ENCODE data around the gene SFXN5. TPM values are rescaled to one million over a fixed set of nuclear protein-coding genes. Genes with fewer than 3 reads are reported as not detected.

The SFXN5 gene
- total RNA-seq, 1 experiment from 2014 or later: 23.9 TPM

DNA sequence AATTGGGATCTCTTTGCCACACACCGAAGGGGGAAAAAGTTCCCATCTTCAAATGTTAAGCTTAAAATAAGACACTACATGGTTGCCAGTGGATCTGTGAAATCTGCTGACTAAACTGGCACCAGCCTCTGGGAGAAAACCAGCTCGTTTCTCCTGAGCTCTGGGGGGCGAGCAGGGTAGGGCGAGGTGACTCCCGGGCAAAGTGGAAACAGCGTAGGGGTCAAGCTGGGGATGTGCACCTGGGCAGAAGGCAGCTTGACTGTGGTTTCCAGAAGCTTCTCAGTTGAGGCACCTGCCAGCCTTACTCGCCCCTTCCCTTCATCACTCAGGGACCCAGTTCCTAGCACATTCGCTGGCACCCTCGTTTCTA is 62.8 kb downstream of the SFXN5 start:
- no peak for DNase-seq
- H3K4me3 ChIP-seq (ENCODE audit: insufficient read depth, low read depth, low read length): no peak overlapping the region
- no peaks in the 10 kb centered on the region for H3K36me3 ChIP-seq (replicated peaks; ENCODE audit: control insufficient read depth, insufficient read depth, low read length)
- H3K27me3 ChIP-seq (ENCODE audit: control insufficient read depth, insufficient read depth, low read length): no peaks in the 10 kb centered on the region

DNA sequence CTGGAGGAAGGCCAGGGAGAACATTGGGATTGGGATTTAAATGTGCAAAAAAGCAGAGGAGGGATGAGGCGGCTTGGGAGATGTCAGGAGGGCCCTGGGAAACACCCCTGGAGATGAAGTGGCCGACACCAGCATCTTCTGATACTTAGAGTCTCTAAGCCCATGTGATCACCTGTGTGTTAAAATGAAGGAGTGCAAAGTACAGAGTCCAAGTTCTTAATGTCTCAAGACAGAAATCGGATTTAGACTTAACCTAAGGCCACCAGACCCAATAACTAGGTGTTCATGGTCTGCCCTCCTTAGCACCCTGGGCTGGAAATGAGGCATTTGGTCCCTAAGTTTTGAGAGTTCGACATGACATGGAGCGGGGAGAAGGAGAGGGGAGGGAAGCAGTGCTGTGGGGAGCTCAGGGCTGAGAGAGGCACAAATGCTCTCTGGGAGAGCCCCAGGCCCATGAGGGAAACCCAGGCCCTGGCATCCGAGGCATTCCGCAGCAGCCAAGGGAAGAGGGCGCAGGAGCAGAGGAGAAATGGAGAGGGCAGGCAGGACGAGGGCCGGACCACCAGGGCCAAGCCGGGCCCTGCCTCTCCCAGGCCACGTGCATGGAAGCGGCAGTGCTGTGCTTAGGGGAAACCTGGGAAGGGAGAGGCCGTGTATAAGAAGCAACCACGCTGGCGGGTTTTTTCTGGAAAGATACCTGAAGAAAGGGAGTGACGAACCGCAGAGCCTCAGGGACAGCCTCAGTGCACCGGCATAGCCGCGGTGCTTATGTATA is 63.3 kb downstream of the SFXN5 start:
- Histone ChIP-seq H3K36me3 (replicated peaks; ENCODE audit: control insufficient read depth, insufficient read depth, low read length) (no peaks in the 10 kb centered on the region), H3K27me3 (ENCODE audit: control insufficient read depth, insufficient read depth, low read length) (no peaks in the 10 kb centered on the region), H3K4me3 (ENCODE audit: insufficient read depth, low read depth, low read length) (no peak overlapping the region)
- no peak for DNase-seq

DNA sequence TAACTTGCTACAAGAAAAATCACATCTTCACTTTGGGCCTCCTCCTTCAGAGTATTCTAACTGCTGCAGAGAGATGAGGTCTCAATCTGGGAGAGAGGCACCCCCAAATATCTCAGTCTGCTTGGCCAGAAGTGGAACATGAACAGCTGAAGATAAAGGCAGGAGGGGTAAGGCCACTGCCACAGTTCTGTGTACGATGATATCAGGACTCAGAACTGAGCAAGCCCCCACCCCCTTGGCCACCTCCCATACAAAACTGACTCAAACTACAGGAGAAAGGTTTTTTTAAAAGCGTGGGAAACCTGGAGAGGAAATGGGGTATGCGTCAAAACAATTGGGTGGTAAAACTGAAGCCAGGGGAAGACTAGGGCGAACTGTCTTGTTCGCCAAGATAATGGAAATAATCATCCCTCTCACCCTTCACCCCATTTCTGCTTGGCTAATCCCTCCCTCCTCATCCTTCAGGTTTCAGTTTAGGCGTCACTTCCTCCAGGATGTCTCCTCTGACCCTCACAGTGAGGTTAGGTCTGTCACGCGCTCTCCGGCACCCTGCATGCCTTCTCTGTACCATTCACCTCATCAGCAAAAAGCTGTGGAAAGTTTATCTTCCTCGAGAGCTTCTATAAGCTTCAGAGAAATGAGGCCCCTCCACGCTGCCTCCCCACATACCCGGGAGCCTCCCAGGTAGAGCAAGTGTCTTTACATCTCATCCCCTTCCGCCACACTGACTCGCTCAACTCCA is 64.4 kb downstream of the SFXN5 start:
- DNase-seq: no peak
- Histone ChIP-seq H3K36me3 (replicated peaks; ENCODE audit: control insufficient read depth, insufficient read depth, low read length) (no peaks in the 10 kb centered on the region), H3K27me3 (ENCODE audit: control insufficient read depth, insufficient read depth, low read length) (no peaks in the 10 kb centered on the region), H3K4me3 (ENCODE audit: insufficient read depth, low read depth, low read length) (no peak overlapping the region)

GRCh38 chr2:73004889-73005596 is 66.5 kb downstream of the SFXN5 start:
- no peak for DNase-seq
- no peaks in the 10 kb centered on the region; the same call in none of the 2 replicates for H3K36me3 ChIP-seq (replicated peaks; ENCODE audit: control insufficient read depth, insufficient read depth, low read length)
- no peak overlapping the region for H3K4me3 ChIP-seq (ENCODE audit: insufficient read depth, low read depth, low read length)
- no peaks in the 10 kb centered on the region for H3K27me3 ChIP-seq (ENCODE audit: control insufficient read depth, insufficient read depth, low read length)

GRCh38 chr2:73004466-73004865 is 67.0 kb downstream of the SFXN5 start:
- Histone ChIP-seq H3K36me3 (replicated peaks; ENCODE audit: control insufficient read depth, insufficient read depth, low read length) (no peaks in the 10 kb centered on the region; the same call in none of the 2 replicates), H3K4me3 (ENCODE audit: insufficient read depth, low read depth, low read length) (no peak overlapping the region), H3K27me3 (ENCODE audit: control insufficient read depth, insufficient read depth, low read length) (no peaks in the 10 kb centered on the region)
- DNase-seq: no peak

DNA sequence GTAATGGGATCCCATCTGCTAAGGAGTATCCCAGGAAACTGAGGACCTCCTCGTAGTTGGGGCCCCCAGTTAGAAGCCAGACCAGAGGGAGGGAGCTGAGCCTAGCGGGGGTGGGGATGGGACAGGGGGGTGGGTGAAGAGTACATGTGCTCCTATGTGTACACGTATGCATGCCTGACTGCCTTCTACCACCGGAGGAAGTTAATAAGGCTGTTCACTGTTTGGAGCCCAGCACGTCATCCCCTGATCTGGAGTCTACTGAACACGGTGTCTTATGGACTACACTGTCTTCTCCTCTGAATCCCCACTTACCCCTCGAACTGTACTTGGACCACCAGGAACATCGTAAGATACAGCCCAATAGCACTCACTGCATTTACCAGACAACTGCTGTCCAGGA is 68.5 kb downstream of the SFXN5 start:
- H3K27me3 ChIP-seq (ENCODE audit: control insufficient read depth, insufficient read depth, low read length): no peaks in the 10 kb centered on the region
- no peak for DNase-seq
- H3K36me3 ChIP-seq (replicated peaks; ENCODE audit: control insufficient read depth, insufficient read depth, low read length): no peaks in the 10 kb centered on the region; the same call in none of the 2 replicates
- no peak overlapping the region for H3K4me3 ChIP-seq (ENCODE audit: insufficient read depth, low read depth, low read length)

GRCh38 chr2:73000808-73001570 is 70.5 kb downstream of the SFXN5 start:
- no peaks in the 10 kb centered on the region; the same call in none of the 2 replicates for H3K36me3 ChIP-seq (replicated peaks; ENCODE audit: control insufficient read depth, insufficient read depth, low read length)
- DNase-seq: no peak
- H3K4me3 ChIP-seq (ENCODE audit: insufficient read depth, low read depth, low read length): no peak overlapping the region
- H3K27me3 ChIP-seq (ENCODE audit: control insufficient read depth, insufficient read depth, low read length): no peaks in the 10 kb centered on the region

GRCh38 chr2:72999729-73000725 is 71.5 kb downstream of the SFXN5 start:
- Histone ChIP-seq H3K27me3 (ENCODE audit: control insufficient read depth, insufficient read depth, low read length) (no peaks in the 10 kb centered on the region), H3K36me3 (replicated peaks; ENCODE audit: control insufficient read depth, insufficient read depth, low read length) (no peaks in the 10 kb centered on the region; the same call in none of the 2 replicates), H3K4me3 (ENCODE audit: insufficient read depth, low read depth, low read length) (no peak overlapping the region)
- peak; percentile 30 for DNase-seq

- no peaks in the 10 kb centered on the region; the same call in none of the 2 replicates for H3K36me3 ChIP-seq (replicated peaks; ENCODE audit: control insufficient read depth, insufficient read depth, low read length)
- no peaks in the 10 kb centered on the region for H3K27me3 ChIP-seq (ENCODE audit: control insufficient read depth, insufficient read depth, low read length)
- DNase-seq: peak; percentile 35
- H3K4me3 ChIP-seq (ENCODE audit: insufficient read depth, low read depth, low read length): no peak overlapping the region
These were observed 72.8 kb downstream of the SFXN5 start for GRCh38 chr2:72998724-72999123.

- Histone ChIP-seq H3K27me3 (ENCODE audit: control insufficient read depth, insufficient read depth, low read length) (no peaks in the 10 kb centered on the region), H3K4me3 (ENCODE audit: insufficient read depth, low read depth, low read length) (no peak overlapping the region), H3K36me3 (replicated peaks; ENCODE audit: control insufficient read depth, insufficient read depth, low read length) (no peaks in the 10 kb centered on the region; the same call in none of the 2 replicates)
- no peak for DNase-seq
These were observed 73.3 kb downstream of the SFXN5 start for GRCh38 chr2:72998234-72998651.

DNA sequence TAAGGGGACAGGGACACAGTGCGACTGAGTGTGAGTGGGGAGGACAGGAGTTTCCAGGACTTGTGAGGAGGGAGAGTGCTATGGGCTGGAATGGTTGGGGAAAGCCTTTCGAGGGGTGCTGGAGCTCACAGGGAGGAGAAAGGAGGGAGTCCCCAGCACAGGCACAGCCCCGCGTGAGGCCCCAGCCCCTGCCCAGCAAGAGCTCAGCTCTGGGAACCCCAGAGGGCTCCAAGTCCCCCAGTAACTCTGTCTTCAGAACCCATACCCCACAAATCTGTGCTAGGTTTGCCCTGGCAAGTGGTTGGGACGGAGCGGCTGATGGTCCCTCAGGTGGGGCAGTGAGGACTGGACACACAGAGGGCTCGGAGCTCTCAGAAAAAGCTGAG is 75.4 kb downstream of the SFXN5 start:
- no peak overlapping the region for H3K4me3 ChIP-seq (ENCODE audit: insufficient read depth, low read depth, low read length)
- no peak for DNase-seq
- H3K27me3 ChIP-seq (ENCODE audit: control insufficient read depth, insufficient read depth, low read length): no peaks in the 10 kb centered on the region
- H3K36me3 ChIP-seq (replicated peaks; ENCODE audit: control insufficient read depth, insufficient read depth, low read length): no peaks in the 10 kb centered on the region; the same call in 1 of the 2 replicates

DNA sequence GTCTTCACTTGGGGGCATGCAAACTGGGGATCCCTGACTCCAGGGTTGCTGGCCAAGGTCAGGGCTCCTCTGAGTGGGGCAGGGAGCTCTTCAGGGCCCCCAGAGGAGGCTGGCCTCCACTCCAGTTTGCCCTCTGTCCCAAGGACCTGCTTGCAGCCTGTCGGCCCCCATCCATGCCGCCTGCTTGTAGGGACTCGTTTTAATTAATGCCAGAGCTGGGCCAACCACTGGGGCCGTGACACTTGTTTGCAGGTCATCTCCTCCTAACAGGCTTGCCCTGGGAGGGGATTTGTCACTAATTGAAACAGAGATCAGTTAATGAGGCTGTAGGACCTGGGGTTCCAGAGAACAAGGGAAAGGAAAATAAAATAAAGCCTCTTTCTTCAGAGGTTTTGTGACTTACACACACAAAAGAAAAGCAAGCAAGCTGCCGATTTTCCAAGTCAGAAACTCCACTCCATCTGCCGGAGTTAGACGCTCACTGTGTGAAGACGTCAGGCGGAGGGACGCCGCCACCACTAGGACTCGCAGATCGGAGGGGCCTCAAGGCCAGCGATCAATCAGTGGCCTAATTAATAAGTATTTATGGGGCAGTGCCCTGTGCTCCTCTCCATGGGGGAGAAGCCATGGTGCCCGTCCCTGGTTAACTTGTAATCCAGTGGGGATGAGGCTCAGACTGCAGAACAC is 75.9 kb downstream of the SFXN5 start:
- no peak overlapping the region for H3K4me3 ChIP-seq (ENCODE audit: insufficient read depth, low read depth, low read length)
- DNase-seq: peak; percentile 36
- no peaks in the 10 kb centered on the region for H3K27me3 ChIP-seq (ENCODE audit: control insufficient read depth, insufficient read depth, low read length)
- H3K36me3 ChIP-seq (replicated peaks; ENCODE audit: control insufficient read depth, insufficient read depth, low read length): no peaks in the 10 kb centered on the region; the same call in 1 of the 2 replicates

GRCh38 chr2:72994991-72995380 is 76.5 kb downstream of the SFXN5 start:
- Histone ChIP-seq H3K36me3 (replicated peaks; ENCODE audit: control insufficient read depth, insufficient read depth, low read length) (no peaks in the 10 kb centered on the region), H3K4me3 (ENCODE audit: insufficient read depth, low read depth, low read length) (no peak overlapping the region), H3K27me3 (ENCODE audit: control insufficient read depth, insufficient read depth, low read length) (no peaks in the 10 kb centered on the region)
- peak; percentile 35 for DNase-seq
